GM04504 (cell line): ENCODE measurements around the gene BBC3.
"Not testable (repeated sequence)": the region's sequence is repeated elsewhere in the genome, so short reads cannot be mapped to it uniquely, and the experiment has no call there.

Source experiments
- DNase-seq: peaks from one replicate; pipeline ENCODE4 v3.0.0-alpha.2; 2012; ENCODE audit warnings: low read depth

Gene BBC3

DNA sequence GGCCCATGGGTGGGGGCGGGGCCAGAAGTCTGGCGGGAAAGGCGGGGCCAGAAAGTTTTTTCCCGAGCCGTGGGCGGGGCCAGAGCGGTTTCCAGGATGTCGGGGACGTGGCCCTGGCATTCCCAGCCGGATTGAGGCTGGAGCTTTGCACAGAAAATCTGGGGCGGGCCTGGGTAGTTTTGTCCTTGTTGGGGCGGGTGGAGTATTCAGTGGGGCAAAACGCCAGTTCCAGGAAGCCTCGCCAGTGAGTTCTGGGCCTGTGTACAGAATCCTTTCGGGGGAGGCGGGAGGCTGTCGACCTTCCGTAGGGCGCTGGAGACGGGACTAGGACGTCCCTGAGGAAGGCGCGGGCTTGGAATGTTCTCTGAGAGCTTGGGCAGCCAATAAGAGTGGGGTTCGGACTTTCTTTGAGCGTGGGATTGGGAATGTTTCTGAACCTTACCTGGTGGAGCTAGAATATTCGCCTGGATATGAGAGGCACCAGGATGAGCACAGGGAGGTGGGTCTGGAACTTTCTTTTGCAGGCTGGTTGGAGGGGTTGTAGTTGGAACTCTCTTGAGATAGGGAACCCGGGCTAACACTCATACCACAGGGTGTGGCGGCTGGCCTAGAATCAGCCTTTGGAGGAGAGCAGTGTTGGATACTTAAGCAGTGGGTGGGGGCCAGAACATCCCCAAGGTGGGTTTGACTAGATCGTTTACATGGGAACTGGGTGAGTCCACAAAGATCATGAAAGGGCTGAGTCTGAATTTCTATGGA, 26.6 kb upstream of the BBC3 start:
- no peak for DNase-seq

DNA sequence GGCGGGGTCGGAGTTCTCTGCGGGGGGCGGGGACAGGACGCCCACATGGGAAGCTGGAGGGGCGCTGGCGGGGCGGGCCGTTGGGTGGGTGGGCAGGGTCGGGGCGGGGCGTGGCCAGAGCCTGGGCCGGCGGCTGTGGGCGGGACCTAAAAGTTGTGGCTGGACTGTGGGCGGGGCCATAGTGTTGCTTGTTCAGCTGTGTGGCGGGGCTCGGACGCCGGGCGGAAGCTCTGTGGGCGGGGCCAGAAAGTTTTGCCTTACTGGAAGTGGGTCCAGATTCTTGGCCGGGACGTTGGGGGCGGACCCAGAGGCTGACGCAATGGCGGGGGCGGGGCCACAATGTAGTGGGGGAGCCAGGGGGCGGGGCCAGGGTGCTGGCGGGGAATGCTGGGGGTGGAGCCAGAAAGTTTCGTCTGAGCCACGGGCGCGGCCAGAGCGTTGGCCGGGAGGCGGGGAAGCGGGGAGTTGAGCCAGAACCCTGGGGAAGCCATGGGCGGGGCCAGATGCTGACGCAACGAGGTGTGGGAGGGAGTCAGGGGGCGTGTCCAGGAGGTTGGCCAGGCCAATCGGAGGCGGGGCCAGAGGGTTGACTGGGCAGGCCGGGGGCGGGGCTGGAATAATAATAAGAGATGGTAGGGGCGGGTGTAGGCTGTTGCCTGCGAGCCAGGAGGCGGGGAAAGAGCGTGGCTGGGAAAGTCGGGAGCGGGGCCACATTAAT, 25.9 kb upstream of the BBC3 start:
- DNase-seq, result peak; percentile 98

DNA sequence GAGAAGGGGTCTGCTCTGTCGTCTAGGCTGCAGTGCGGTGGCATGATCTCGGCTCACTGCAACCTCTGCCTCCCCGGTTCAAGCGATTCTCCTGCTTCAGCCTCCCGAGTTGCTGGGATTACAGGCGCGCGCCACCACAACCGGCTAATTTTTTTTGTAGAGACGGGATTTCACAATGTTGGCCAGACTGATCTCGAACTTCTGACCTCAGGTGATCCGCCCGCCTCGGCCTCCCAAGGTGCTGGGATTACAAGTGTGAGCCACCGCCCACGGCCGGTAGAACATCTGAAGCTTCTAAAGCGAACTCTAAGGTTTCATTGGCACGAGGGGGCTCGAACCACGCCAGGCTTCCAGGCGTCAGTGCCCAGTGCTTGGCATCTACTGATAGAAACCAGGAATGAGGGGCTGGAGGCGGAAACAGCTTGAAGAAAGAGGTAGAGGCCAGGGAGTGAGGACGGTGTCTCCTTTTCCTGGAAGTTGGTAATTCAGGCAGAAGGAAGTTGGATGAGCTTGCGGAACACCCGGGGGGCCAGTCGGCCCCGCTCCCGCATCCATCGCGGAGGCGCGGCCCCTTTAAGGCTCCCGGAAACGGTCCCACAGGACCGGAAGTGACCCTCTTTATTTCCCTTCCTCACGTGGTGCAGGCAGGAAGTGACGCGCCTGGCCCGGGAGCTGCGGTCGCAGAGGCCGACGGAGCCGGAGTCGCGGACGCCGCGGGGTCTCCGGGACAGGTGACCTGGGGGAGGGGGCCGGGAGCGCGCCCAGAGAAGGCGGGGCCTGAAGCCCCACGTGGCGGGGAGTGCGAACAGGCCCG, 25.1 kb upstream of the BBC3 start, which contains the start of gene CCDC9:
Gene CCDC9 (plus strand): TSS at position 647 of the 814 bp plus-strand sequence. CDS start 1,876 bp downstream, outside the sequence.
- DNase-seq, result peak; percentile 90

DNA sequence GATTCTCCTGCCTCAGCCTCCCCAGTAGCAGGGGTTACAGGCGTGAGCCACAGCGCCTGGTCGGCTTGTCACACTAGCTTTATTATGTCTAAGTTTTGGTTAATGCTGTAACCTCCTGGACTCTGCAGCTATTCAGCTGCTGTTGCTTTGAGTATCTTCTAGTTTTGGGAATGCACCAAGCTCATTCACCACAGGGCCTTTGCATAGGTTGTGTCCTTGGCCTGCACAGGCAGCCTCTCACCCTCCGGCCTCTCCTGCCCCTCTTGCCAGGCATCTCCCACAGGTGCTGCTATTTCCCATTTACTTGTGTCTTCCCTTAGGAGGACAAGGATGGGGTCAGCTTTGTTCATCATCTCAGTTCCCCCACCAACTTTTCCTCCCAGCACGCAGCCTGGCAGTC, 23.0 kb upstream of the BBC3 start:
- DNase-seq, result no peak

DNA sequence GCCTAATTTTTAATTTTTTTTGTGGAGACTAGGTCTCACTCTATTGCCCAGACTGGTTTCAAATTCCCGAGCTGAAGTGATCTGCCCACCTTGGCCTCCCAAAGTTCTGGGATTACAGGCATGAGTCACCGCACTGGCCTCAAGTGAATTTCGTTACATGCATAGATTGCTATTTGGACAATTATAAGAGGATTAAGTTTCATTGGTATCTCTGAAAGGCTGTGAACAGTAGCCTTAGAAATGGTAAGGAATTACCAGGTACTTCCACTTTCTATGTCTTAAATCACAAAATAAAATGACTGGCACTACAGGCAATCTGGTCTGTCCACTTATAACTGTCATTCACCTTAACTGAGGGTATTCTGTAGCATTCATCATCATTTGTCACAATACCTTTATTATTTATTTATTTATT, 22.5 kb upstream of the BBC3 start:
- no peak for DNase-seq

DNA sequence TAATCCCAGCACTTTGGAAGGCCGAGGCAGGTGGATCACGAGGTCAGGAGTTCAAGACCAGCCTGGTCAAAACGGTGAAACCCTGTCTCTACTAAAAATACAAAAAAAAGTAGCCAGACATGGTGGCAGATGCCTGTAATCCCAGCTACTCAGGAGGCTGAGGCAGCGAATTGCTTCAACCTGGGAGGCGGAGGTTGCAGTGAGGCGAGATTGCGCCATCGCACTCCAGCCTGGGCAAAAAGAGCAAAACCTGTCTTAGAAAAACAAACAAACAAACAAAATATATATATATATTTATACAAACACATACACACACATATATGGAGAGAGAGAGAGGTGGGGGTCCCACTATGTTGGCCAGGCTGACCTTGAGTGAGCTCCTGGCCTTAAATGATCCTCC, 22.0 kb upstream of the BBC3 start:
- not testable (repeated sequence) for DNase-seq

DNA sequence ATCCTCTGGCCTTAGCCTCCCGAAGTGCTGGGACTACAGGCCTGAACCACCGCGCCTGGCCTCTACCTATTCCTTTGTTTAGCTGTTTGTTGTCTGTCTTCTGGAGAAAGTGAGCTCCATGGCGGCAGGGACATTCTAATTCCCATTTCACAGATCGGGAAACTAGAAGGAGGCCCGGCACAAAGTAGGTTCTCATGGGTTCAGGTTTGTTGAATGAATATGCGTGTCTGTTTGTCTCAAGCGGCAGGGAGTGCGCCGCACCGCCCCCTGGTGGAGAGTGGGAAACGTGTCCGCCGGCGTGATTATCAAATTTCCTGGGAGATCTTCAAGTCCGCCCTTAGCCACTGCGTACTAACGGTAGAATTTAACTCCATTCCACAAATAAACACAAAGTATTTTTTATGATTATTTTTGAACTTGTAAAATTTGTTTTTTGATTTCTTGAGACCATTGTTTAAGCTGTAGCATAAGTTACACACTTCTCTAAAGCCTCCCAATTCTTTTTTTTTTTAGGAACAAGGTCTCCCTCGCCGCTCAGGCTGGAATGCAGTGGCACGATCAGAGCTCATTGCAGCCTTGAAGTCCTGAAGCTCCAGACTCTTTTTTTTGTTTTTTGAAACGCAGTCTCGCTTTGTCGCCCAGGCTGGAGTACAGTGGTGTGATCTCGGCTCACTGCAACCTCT, 16.4 kb upstream of the BBC3 start:
- no peak for DNase-seq

DNA sequence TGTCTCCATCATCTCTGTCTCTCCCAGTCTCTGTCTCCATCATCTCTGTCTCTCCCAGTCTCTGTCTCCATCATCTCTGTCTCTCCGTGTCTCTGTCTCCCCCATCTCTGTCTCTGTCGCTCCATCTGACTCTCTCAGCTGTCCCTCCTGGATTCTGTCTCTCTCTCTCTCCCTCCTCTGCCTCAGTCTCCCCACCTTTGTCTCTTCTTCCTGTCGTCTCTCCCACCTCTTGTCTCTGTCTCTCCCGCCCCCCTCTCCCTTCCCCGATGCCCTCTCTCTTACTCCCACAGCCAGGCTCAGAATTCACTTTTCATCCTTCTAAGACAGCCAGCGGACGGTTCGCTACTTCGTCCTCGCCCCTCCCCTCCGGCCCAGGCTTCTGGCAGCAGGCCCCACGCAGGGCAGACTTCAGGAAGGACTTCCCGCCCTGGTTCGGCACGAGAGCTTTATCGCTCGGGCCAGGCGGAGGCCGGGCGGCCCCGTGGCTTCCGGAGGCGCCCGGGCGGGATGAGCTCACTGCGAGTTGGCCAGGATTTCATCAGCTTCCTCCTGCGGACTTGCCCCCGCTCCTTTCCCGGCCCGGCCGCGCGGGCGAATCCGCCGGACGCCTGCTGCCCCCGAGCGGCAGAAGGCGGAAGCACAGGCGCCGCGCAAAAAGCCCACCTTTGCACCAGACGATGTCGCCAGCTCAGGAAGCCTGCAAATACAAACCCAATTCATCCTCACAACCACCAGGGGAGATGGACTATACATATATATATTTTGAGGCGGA, 13.0 kb upstream of the BBC3 start:
- peak; percentile 96 for DNase-seq

DNA sequence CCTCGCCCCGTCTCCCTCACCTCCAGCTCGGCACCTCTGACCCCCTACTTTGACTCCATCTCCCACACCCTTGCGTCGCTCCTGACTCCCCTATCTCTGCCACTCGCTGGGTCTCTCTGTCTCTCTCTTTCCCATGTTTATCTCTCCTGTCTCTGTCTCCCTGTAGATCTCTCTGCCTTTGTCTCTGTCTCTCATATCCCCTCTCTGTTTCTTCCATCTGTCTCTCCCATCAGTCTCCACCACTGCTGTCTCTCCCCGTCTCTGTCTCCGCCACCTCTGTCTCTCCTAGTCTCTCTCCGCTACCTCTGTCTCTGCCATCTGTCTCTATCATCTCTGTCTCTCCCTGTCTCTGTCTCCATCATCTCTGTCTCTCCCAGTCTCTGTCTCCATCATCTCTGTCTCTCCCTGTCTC, 12.4 kb upstream of the BBC3 start:
- no peak for DNase-seq

DNA sequence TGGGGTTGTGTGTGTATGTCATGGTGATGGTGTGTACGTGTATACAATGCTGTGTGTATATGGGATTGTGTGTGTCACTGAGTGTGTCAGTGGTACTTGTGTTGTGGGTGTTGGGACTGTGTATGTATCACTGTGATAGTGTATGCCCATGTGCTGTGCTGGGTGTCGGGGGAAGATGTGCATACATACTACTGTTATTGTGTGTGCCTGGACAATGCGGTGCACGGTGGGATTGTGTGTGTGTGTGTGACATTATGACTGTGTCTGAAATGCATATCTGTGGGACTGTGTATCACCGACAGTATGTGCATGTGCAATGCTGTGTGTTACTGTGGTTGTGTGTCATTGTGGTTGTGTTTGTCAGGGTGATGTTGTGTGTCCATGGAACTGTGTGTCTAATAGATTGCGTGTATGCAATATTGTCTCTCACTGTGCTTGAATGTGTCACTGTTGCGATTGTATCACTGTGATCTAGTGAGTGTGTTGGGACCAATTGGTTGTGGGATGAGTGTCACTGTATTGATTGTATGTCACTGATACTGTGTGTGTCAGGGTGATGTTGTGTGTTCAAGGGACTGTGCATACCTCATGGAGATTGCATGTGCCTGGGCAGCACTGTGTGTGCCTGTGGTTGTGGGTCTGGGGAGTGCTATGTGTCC, 11.0 kb upstream of the BBC3 start:
- no peak for DNase-seq

DNA sequence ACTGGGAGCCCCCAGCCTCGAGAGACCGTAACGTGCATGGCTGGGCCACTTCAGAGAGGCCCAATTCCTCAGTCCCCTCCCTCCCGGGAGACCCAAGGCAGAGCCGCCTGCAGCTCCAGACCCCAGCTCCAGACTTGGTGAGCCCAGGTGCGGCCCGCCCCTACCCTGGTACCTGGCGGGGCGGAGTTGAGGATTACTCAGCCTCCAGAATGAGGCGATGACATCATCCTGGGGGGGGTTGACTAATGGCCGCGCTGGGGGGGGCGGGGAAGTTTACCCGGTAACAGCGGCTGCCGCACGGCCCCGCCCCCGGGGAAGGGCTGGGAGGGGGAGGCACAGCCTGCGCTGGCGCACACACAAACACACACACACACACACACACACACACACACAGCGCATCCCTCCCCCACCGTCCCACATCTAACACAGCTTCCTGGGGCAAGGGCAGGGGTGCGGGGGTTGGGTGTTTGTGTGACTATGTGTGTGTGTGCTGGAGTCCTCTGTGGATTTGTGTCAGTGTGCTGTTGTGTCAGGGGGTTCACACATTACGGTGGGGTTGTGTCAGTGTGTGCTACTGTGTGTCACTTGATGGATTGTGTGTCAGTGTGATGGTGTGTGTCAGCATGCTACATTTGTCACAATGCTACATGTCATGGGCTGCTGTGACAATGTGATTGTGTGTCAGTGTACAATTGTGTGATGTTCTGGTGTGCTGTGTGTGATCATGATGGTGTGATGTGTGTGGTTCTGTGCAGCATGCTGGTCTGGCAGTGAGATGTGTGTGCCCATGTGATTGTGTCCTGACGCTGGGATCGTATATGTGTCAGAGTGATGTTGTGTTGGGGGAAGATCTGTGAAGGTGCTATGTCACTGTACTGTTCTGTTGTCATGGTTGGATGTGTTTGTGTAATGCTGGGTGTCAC, 10.3 kb upstream of the BBC3 start:
- no peak for DNase-seq

DNA sequence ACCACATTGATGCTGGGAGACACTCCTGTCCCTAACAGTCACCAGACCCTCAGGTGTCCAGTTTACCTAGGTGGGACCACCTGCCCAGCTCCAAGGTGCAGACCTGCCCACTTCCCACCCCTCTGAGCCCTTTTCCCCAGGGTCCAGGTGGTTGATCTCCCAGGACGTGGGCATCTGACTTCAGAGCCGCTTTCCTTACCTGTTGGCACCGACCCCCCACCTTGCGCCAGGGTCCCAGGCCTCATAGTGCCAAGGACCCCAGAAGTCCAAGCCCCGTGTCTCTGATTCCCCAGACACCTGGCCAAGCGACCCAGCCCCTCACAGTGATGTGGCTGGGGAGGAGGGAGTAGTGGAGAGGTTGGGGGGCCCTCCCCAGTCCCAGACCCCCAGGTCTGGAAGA, 9.6 kb upstream of the BBC3 start:
- DNase-seq, result no peak

DNA sequence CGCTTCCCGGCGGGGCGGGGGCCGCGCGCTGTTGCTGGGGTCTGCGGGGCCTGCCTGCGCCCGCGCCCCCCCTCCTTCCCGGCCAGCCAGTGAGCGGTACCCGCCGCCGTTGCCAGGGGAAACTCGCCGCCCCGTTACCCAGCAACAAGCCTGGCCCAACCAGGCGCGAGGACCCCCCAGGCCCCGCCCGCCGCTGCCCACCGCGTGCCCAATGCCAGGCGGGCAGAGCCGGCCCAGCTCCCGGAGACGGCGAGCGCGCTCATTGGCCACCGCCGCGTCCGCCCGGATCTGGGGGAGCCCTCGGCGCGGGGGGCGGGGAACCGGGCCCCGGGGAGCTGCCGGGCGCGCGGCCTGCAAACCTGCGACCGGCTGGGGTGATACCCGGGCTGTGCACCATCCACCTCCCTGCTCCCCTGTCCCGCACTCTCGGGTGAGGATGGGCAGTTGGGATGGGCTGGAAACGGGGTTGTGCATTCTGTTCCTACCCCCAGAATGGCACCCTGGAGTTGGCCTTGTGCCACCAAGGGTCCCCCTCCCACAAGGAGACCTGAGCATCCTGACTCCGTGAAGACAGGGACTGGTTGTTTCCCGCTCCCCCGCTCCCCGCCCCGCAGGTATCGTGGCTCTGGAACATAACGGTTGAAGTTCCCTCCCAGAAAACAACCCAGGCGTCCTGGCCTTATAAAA, 8.8 kb upstream of the BBC3 start:
- no peak for DNase-seq

DNA sequence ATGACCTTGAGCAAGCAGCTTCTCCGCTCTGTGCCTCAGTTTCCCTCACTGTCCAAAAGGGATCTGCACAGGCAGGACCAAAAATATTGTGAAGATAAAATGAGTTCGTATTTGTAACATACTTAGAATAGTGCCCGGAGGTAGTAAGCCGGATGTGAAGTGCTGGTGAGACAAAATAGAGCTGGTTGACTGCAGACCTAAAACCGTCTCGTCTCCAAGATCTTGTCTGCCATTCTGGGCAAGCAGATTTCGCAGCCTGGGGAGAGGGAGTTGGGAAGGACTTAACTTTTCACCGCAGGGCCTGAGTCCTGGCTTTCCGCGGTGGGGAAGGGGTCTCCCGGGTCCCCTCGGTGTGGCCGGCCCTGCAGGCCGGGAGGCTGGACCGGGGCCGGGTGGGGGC, 8.2 kb upstream of the BBC3 start:
- DNase-seq, result no peak

DNA sequence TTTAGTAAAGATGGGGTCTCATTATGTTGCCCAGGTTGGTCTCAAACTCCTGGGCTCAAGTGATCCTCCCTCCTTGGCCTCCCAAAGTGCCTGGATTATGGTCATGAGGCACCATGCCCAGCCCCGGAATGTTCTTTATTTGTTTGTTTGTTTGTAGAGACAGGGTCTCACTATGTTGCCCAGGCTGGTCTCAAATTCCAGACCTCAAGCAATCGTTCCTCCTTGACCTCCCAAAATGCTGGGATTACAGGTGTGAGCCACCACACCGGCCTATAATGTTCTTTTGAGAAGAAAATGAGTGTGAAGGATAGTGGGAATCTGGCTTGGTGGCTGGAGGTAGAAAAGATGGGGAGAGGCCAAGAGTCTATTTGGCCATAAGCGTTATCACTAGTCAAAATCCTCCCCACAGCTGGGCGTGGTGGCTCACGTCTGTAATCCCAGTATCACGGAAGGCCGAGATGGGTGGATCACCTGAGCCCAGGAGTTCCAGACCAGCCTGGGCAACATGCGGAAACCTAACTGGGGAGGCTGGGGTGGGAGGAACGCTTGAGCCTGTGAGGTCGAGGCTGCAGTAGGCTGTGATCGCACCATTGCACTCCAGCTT, 5.2 kb upstream of the BBC3 start:
- DNase-seq, result no peak

DNA sequence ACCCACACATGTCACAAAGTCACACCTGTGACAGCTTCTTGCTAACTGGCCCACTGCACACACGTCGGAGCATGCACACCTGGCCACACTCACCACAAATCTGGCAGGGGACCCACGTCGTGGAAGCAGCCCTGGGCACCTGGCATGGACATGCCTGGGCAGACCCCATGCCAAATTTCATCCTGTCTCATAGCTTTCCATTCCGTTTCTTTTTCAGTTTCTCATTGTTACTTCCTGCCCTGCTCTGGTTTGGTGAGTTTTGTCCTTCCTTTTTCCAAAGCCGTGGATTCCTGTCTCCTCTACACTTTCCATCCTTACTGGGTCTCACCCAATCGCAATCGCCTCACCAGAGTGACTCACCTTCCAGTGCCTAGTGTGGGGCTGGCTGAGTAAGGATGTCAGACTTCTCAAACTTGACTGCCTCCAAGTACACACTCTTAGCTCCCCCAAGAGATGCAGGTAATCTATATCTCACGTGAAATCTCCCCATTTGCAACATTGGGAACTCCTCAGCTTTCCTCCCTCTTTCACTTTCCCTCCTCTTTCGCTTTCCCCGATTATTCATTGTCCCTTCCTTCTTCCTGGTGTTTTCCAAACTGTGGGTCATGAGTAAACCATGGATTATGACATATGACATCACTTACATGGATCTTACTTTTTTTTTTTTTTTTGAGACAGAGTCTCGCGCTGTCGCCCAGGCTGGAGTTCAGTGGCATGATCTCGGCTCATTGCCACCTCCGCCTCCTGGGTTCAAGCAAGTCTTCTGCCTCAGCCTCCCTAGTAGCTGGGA, 1.6 kb upstream of the BBC3 start:
- no peak for DNase-seq

DNA sequence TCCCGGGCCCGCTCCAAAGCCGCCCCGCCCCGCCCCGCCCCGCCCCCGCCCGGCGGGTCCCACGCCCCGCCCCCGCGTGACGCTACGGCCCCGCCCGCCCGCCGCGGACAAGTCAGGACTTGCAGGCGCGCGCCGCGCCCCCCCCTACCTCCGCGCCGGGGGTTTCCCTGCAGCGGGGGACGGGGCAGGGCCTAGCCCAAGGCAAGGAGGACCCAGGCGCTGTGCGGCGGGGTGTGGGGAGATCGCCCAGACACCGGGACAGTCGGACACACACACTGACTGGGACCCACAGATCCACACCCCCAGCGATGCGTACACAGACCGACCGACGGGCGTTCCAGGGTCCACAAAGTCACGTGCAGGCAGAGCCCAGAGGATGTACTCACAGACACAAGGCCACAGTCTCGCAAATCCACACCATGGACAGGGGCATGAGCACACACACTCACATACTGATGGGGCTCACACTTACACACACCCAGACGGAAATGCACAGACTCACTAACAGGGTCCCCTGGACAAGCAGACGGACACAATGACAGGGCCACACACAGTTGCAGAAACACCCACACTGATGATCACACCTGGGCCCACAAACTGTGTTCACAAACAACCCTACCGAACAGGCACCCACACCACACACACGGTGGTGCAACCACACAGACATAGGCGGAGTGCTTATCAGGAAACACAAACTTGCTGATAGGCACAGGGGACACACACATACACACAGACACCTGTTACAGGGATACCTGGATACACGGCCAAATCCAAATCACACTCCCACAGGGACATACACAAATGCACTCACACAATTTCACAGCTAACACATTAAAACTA, 436 bp upstream of the BBC3 start:
- DNase-seq, result peak; percentile 75
